Measurements from ENCODE around the gene VPS13C.

DNA sequence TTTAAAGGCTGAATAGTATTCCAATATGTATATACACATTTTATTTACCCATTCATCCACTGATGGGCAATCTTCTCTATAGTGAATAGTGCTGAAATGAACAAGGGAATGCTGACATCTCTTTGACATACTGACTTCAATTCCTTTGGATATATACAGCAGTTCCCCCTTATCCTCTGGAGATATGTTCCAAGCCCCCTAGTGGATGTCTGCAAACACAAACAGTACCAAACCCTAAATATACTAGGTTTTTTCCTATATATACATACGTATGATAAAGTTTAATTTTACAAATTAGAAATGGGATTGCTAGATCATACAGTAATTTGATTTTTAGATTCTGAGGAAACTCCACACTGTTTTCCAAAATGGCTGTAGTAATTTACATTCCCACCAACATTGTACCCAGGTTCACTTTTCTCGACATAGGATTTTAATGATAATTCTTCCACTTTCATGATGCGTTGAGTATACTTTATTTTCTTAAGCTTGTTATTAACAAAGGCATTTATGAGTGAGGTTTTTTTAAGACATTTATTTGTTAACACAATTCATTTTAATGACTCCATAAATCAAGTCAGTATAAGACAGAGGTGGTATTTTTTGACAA is 38.2 kb downstream of the VPS13C start:
- TF ChIP-seq, protein P1, sequence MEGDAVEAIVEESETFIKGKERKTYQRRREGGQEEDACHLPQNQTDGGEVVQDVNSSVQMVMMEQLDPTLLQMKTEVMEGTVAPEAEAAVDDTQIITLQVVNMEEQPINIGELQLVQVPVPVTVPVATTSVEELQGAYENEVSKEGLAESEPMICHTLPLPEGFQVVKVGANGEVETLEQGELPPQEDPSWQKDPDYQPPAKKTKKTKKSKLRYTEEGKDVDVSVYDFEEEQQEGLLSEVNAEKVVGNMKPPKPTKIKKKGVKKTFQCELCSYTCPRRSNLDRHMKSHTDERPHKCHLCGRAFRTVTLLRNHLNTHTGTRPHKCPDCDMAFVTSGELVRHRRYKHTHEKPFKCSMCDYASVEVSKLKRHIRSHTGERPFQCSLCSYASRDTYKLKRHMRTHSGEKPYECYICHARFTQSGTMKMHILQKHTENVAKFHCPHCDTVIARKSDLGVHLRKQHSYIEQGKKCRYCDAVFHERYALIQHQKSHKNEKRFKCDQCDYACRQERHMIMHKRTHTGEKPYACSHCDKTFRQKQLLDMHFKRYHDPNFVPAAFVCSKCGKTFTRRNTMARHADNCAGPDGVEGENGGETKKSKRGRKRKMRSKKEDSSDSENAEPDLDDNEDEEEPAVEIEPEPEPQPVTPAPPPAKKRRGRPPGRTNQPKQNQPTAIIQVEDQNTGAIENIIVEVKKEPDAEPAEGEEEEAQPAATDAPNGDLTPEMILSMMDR (conservative IDR thresholded peaks at IDR 0.05; ENCODE audit: low read length): peak; percentile 71
- TF ChIP-seq EZH2phosphoT487 (IDR thresholded peaks at IDR 0.05; ENCODE audit: borderline replicate concordance): no peak
